ENCODE data around the gene BTD.
"Not testable (repeated sequence)": the region's sequence is repeated elsewhere in the genome, so short reads cannot be mapped to it uniquely, and the experiment has no call there.

Gene BTD

GRCh38 chr3:15601399-15602145 is at the start of gene BTD, which contains the start of gene HACL1:
TSS of gene BTD (plus strand) at chr3:15601745. CDS start at chr3:15635440, 33,695 bp downstream.
TSS of gene HACL1 (minus strand) at chr3:15601569. CDS start at chr3:15601463, 106 bp downstream.
- DNase-seq = no peak

- no peak for DNase-seq
Measured at GRCh38 chr3:15551902-15552301, 49.6 kb upstream of the BTD start.

GRCh38 chr3:15553749-15554148 is 47.8 kb upstream of the BTD start:
- DNase-seq = no peak

- DNase-seq = no peak
Measured at GRCh38 chr3:15556512-15556911, 45.0 kb upstream of the BTD start.

- no peak for DNase-seq
Measured at GRCh38 chr3:15557511-15557946, 44.0 kb upstream of the BTD start.

GRCh38 chr3:15558581-15558980 is 43.0 kb upstream of the BTD start:
- DNase-seq = no peak

GRCh38 chr3:15562560-15562959 is 39.0 kb upstream of the BTD start:
- no peak for DNase-seq

GRCh38 chr3:15563190-15563589 is 38.4 kb upstream of the BTD start:
- DNase-seq = no peak

- no peak for DNase-seq
Measured at GRCh38 chr3:15572138-15572537, 29.4 kb upstream of the BTD start.

- DNase-seq = no peak
Measured at GRCh38 chr3:15575446-15575845, 26.1 kb upstream of the BTD start.

GRCh38 chr3:15576475-15576874 is 25.1 kb upstream of the BTD start:
- DNase-seq = no peak

- DNase-seq = no peak
Measured at GRCh38 chr3:15578289-15578867, 23.2 kb upstream of the BTD start.

GRCh38 chr3:15579051-15579450 is 22.5 kb upstream of the BTD start:
- no peak for DNase-seq

GRCh38 chr3:15581471-15582394 is 19.8 kb upstream of the BTD start:
- DNase-seq = no peak

- DNase-seq = no peak
Measured at GRCh38 chr3:15585111-15585845, 16.3 kb upstream of the BTD start.

- no peak for DNase-seq
Measured at GRCh38 chr3:15591242-15591641, 10.3 kb upstream of the BTD start.

- DNase-seq = no peak
Measured at GRCh38 chr3:15591928-15592327, 9.6 kb upstream of the BTD start.

- DNase-seq = no peak
Measured at GRCh38 chr3:15592968-15593367, 8.6 kb upstream of the BTD start.

- DNase-seq = no peak
Measured at GRCh38 chr3:15595955-15596354, 5.6 kb upstream of the BTD start.

- no peak for DNase-seq
Measured at GRCh38 chr3:15601046-15601398, 523 bp upstream of the BTD start.

- DNase-seq = no peak
Measured at GRCh38 chr3:15602146-15602536, 596 bp downstream of the BTD start.

GRCh38 chr3:15602816-15603215 is 1.3 kb downstream of the BTD start:
- not testable (repeated sequence) for DNase-seq

GRCh38 chr3:15604584-15604983 is 3.0 kb downstream of the BTD start:
- not testable (repeated sequence) for DNase-seq

Measured in NCI-H187 (cell line).